K562 (cell line): ENCODE measurements around the gene MARS2.

Experiments
- CBX2 ChIP-seq: fragments of 200-600 bp; sonication (generic); IDR thresholded peaks from one replicate; pipeline ENCODE4 v1.6.1; 2012; ENCODE audit warnings: mild to moderate bottlenecking, low read length, inconsistent platforms; ENCODE audit not compliant: insufficient read depth, poor library complexity, severe bottlenecking
- CHD4 ChIP-seq: fragments of 200-600 bp; sonication (generic); IDR thresholded peaks from 3 replicates; pipeline ENCODE4 v1.6.1; 2012; ENCODE audit warnings: low read depth, mild to moderate bottlenecking, mixed read lengths, low read length, inconsistent platforms; ENCODE audit not compliant: insufficient read depth, insufficient replicate concordance, poor library complexity, severe bottlenecking
- GATA2 ChIP-seq: sonication (generic); formaldehyde crosslinking; IDR thresholded peaks from 2 replicates; pipeline ENCODE4 v1.4.0; 2020; ENCODE audit warnings: mild to moderate bottlenecking, missing genetic modification reagents
- MLX ChIP-seq, 2 experiments: fragments of 450-650 bp in 1 of 2; sonication (generic) in 1 of 2; formaldehyde crosslinking; conservative IDR thresholded peaks; 2 replicates each; pipeline versions ENCODE4 v1.4.0 to v1.8.1; 2020 to 2022; ENCODE audit warnings: mild to moderate bottlenecking in 1 of 2, missing genetic modification reagents in 1 of 2
- MTA2 ChIP-seq: fragments of 450-650 bp; IDR thresholded peaks from 2 replicates; pipeline ENCODE4 v1.6.1; 2016; ENCODE audit warnings: low read depth
- NR2C2 ChIP-seq, 2 experiments: fragments of 200-800 bp in 1 of 2; sonication (Bioruptor generic) in 1 of 2; sonication (generic) in 1 of 2; formaldehyde crosslinking in 1 of 2; IDR thresholded peaks; 2 replicates each; pipeline versions ENCODE4 v1.6.1 to v1.8.0; 2016 to 2022; ENCODE audit warnings: mild to moderate bottlenecking in 1 of 2, missing compliant biosample characterization in 1 of 2, missing genetic modification characterization in 1 of 2, missing genetic modification reagents in 1 of 2
- OTX1 ChIP-seq: fragments of 450-650 bp; formaldehyde crosslinking; IDR thresholded peaks from 2 replicates; pipeline ENCODE4 v1.4.0; 2022; ENCODE audit warnings: mild to moderate bottlenecking
- RAD21 ChIP-seq, 2 experiments: fragments of 250-450 bp in 1 of 2; fragments of 450-650 bp in 1 of 2; sonication (Bioruptor Pico) in 1 of 2; formaldehyde crosslinking in 1 of 2; IDR thresholded peaks in 1 of 2; conservative IDR thresholded peaks in 1 of 2; 2 replicates each; pipeline versions ENCODE4 v1.4.0 to v1.8.0; 2020 to 2022; ENCODE audit warnings: mild to moderate bottlenecking in 2 of 2, moderate library complexity in 1 of 2
- SMAD3 ChIP-seq: fragments of 450-650 bp; formaldehyde crosslinking; conservative IDR thresholded peaks from 2 replicates; pipeline ENCODE4 v1.4.0; 2020; ENCODE audit warnings: mild to moderate bottlenecking
- SRSF1 ChIP-seq: fragments of 200-400 bp; formaldehyde crosslinking; IDR thresholded peaks from 2 replicates; pipeline ENCODE4 v1.6.1; 2017; ENCODE audit warnings: mild to moderate bottlenecking, low read depth, low read length, moderate library complexity
- TCF7 ChIP-seq: sonication (generic); IDR thresholded peaks from 2 replicates; pipeline ENCODE4 v1.6.1; 2016; ENCODE audit warnings: antibody characterized with exemption, borderline replicate concordance
- ZNF232 ChIP-seq: sonication (generic); formaldehyde crosslinking; IDR thresholded peaks from 2 replicates; pipeline ENCODE4 v1.8.0; 2022; ENCODE audit warnings: mild to moderate bottlenecking, missing genetic modification reagents

GRCh38 chr2:197727011-197727410, 21.8 kb downstream of the MARS2 start:
- TF ChIP-seq CBX2 (no peak), ZNF232 (CRISPR knock-in tag) (no peak), NR2C2 (CRISPR knock-in tag; IDR thresholded peaks at IDR 0.05) (no peak), NR2C2 (tag; IDR thresholded peaks at IDR 0.05) (no peak), GATA2 (CRISPR knock-in tag) (no peak), SMAD3 (CRISPR knock-in tag) (no peak), OTX1 (no peak), MLX (CRISPR knock-in tag; conservative IDR thresholded peaks at IDR 0.05) (no peak), RAD21 (CRISPR knock-in tag; conservative IDR thresholded peaks at IDR 0.05 in 1 of 2, IDR thresholded peaks at IDR 0.05 in 1 of 2) (no peak), CHD4 (no peak), SRSF1 (no peak), MTA2 (no peak), TCF7 (no peak)
